ENCODE results near the gene TAX1BP1.

Gene TAX1BP1
- total RNA-seq, result 144 to 164 reads per million in 2 donors

DNA sequence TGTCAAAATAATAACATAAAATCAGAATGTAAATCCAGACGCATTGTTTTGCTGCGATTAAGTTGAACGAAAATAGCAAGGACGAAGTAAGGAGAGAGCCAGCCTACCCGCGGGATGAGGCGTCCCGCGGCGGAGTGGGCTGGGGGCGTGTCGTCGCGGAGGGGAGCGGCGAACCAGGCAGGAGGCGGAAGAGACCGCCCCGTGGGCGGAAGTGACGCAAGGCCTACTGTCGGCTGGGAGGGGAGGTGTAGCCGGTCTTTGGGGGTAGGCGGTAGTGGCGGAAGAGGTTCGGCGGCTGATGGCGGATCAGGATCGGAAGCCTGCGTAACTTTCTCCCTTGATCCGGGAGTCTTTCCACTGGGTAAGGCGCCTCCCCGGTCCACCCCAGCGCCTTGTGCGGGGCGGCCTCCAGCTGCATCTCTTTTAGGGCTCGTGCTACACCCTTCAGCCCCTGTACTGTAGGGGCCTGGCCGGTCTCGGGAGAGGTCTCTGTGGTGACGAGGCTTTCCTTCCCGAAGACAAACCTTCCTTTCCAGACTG is at the start of gene TAX1BP1:
TSS of gene TAX1BP1 (plus strand) at position 254 of the 540 bp plus-strand sequence. CDS start 8,363 bp downstream, outside the sequence.
- peak; percentile 88 to 97 (median 94) for DNase-seq

DNA sequence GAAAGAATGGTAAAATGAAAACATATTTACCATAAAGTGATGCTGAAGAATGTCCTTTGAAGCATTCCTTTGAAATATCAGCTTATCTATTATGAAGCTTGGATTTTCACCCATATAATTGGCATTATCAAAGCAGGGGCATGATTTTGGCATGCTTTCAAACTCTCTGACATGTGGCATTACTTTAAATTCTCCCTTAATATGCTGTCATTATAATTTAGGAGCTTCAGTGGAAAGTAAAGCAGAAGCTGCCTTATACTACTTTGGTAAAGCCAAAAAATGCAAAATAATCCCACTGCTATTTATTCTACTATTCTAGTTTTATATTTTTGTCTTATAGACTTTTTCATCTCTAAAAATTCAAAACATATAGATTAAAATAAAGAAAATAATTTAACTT is 49.3 kb upstream of the TAX1BP1 start:
- DNase-seq, result no peak

DNA sequence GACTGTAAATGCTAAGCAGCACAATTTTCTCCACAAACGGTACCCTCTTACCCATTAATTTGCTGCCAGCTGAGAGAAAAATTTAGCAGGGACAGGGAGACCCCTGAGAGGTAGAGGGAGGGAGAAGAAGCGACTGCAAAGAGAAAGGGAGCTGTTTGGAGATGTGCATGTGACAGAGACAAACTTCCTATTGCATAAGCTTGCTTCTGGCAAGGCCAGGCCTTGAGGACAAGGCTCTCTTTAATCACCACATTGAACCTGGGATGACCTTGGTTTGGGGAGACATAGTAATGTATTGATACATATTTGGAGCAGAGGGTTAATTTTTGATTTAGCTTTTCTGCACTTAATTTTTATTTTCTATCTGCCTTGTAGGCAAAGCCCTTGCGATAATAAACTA is 46.2 kb upstream of the TAX1BP1 start:
- DNase-seq, result no peak

DNA sequence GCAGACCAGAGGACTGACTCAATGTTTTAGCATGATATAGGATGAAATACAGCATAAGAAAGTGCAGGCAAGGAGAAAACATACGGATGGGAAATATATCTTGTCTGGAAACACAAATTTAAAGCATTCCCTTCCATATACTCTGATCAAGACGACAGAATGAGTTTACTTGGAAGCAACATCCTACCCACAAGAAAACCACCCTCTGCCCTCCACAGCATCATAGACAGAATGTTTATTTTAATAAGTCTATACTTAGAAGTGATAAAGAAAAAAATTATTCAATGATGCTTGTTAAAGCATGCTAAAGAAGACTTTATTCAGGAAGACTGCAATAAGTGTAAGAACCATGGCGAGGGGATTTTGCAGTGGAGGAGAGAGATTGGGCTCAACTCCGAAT is 44.9 kb upstream of the TAX1BP1 start:
- no peak for DNase-seq

DNA sequence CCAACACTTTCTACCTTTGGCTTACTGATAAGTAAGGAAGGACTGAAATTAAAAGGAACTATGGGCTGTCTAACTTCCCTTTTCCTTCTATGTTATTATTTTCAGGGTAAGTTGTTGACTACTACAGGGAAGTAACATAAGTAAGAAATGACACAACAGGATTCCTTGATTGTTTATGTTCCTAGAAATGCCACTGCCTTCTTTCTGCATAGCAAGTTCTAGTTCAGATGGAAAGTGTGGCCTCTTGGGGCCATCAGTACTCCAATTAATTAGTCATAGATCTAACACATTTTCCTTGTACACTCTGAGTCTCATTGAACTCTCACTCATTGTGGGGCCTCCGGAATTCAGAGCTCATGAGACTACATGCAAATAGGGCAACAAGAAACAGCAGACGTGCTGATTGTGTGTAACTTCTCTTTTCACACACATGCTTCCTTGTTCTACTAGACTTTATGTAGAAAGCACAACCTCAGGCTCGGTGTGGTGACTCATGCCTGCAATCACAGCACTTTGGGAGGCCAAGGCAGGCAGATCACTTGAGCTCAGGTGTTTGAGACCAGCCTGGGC is 42.0 kb upstream of the TAX1BP1 start:
- peak in 1 of 5 experiments; percentile 59 for DNase-seq

DNA sequence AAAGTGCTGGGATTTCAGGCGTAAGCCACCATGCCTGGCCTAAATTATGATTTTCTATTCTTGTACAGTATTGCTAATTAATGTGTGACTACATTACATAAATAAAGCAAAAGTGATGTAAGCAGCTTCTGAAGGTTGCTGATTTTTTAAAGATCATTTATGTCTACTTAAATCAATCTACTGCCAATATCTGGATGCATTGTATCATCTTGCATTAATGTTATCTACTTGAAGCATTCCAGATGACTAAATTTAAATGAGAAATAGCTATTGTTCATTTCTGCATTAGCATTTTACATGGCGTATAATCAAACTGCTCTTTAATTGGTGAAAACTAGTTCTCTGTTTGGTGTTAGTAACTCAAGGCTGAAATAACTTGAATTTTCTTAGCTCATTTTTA is 40.2 kb upstream of the TAX1BP1 start:
- DNase-seq, result no peak

DNA sequence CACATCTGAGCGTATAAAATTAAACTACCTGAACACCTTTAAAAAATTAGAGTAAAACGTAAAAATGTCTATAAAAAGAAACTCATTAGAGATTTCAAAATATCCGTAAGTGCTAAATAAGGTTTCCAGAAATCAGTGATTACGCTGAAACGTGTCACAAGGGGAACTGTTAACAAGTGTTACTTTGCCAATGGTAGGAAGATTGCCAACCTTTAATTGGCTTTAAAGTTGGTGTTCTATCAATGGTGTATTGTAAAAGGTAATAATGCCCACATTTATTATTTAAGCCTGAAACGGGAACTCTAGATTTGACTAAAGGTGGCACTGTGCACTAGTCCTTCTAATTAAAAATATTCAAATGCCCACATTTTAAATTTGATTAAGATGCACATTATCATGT is 39.5 kb upstream of the TAX1BP1 start:
- DNase-seq, result no peak

DNA sequence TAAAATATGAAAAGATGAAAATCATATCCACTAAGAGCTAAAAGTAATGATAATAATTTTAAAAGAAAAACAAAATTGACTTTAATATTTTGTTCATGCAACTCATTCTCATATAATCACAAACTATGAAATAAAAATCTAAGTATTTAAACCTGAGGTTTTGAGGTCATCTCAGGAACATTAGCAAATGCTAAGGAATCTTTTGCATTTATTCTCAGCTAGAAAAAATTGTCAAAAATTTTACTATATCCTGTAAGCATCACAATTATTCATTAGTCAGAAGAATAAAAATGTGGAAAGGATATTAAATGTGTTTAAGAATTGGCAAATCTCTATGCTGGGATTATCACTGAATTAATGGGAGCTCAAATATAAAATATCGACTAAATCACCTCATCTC is 36.8 kb upstream of the TAX1BP1 start:
- DNase-seq, result no peak

DNA sequence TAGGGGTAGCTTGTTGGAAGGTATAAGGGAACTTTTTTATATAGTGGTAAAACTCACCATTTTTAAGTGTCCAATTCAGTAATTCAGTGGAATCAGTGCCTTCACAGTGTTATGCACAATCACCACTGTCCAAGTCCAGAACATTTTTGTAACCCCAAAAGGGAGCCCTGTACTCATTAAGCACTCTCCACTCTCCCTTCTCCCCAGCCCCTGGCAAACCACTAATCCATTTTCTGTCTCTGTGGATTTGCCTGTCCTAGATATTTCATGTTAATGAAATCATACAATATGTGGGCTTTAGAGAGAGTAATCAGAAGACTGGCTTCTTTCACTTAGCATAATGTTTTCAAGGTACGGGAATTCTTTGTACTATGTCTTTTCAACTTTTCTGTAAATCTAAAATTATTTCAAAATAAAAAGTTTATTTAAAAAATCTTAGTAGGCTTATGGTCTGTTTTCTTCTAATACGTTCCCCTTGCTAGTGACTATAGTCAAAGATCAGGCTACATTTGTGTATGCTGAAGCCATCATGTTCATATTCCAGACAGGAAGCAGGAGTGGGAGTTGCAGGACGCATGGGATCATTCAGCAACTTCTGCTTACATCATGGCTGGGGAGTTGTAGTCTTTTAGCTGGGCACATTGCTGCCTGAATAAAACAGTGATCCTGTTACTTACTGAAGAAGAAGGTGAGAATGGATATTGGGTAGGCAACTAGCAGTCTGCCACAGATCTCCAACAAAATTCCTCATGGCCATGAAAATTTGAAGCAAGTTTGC is 35.4 kb upstream of the TAX1BP1 start:
- DNase-seq, result no peak

DNA sequence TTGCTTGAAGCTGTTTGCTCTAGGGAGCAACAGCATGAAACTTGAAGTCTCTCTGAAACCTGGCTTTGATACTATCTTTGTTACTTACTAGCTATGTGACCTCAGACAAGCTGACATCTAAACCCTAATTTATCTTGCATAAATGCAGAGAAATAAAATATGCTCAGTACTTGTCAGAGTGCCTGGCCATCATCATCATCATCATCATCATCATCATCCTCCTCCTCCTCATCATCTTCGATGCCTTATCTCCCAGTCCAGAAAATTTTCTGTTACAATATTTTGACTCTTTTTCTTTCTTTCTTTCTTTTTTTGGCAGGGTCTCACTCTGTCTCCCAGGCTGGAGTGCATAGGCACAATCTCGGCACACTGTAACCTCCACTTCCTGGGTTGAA is 34.8 kb upstream of the TAX1BP1 start:
- DNase-seq, result peak in 1 of 5 experiments; percentile 58

DNA sequence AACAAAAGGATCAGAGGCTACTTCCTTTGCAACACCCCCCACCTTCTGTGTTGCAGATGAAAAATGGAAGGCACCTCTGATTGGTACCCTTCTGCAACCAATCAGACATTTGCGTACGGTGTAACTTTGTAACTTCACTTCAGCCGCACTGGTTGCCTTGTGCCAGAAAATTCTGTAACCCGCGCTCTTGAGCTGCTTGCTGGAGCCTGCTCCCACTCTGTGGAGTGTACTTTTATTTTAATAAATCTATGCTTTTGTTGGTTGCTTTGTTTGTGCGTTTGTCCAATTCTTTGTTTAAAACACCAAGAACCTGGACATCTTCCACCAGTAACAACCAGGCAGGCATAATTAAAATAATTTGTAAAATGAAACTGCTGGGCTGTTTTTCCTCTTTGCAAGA is 31.5 kb upstream of the TAX1BP1 start:
- peak in 1 of 5 experiments; percentile 22 for DNase-seq

DNA sequence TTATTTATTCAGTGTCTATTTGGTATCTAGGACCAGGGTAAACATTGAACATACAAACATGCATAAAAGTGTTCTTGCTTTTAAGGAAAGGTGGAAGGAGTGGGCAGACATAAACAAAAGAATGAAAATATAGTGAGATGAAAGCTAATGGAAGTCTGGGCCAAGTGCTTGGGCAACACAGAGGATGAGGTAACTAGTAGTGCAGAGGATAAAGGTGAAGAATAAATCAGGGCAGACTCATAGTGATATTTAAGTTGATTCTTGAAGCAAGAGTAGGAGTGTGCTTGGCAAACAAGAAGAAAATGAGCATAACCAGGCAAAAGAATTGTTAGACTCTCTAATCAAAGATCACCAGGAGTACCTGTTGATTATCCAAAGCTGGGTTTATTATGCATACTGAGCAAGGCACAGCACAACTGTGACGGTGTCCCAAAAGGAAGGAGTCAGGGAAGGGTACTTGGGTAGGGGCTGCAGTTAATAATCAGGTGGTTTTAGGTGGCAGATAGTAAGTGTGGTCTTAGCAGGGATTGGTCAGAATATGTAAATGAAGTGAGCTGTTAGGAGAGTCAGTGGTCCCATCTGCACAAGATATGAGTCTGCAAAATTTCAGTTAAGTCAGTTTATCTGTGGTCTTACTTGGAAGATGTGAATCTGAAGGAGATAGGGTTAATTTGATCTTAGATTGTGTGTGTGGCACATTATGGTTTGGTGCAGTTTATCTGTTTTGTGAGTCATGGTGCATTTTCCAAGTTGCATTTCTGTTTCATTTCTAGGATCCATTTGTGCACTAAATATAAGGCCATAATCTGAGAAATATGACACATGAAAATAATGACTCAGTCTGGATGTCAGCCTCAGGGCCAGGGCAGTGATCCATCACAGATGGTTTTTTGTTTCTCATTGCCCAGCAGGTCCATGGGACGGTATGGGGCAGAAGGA is 30.6 kb upstream of the TAX1BP1 start:
- peak in 1 of 5 experiments; percentile 91 for DNase-seq

DNA sequence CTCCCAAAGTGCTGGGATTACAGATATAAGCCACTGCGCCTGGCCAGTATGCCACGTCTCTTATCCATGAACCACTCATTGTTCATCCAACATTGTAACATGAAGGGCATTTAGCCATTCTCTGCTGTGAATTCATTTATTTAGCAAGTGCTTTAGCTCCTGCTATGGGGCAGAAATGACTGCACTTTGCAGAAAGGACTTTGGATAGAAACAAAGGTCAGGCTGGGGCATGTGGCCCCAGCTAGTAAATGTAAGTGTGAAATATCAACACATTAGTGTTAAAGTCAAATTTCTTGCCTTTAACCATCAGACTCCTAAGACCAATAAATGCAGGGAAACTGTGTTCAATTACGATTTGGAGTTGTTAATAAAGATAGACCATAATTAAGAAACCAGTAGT is 27.7 kb upstream of the TAX1BP1 start:
- DNase-seq, result no peak

DNA sequence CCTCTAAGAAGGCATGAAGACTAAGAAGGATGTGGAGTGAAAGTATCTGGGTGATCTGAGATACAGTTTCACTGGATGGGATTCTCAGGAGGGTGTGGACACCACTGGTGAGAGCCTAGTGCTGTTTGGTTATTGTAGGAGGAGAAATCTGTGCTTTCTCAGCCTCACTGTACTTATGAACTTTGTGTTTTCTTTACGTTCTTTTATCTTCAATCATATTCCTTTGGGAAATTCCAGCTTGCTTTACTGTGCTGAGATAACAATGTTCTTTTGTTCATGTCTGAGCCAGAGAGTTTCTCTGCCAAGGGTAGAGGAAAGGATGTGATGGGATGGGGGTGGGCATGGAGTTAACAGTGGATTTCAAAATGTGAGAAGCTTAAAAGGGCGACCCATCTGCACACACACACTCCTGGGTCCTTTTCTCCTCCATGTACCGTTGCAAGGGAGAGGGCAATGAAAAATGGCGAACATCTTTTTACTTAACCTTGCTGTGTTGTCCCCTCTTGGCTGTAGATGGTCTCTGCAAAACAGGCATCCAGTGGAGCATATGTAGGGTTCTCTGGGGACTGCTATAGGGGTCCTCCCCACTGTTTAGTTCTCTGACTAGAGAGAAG is 25.0 kb upstream of the TAX1BP1 start:
- DNase-seq, result no peak

DNA sequence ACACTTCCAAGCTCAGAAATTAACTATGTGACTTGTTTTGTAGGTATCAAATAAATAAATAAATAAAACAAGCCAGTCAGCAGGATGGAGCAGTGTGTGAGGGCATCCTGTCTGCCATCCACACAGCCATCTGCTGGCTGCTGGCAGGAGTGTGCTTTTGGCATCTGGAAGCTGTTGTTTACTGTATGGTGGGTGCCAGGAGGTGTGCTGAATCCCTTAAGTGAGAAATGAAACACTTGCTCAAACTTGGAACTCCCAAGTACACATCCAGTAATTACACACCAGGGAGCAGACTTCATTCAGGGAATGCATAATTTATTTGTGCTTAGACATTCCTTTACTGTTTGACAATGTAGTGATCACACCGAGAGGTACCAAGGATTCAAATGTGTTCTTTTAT is 16.9 kb upstream of the TAX1BP1 start:
- peak in 1 of 5 experiments; percentile 54 for DNase-seq

DNA sequence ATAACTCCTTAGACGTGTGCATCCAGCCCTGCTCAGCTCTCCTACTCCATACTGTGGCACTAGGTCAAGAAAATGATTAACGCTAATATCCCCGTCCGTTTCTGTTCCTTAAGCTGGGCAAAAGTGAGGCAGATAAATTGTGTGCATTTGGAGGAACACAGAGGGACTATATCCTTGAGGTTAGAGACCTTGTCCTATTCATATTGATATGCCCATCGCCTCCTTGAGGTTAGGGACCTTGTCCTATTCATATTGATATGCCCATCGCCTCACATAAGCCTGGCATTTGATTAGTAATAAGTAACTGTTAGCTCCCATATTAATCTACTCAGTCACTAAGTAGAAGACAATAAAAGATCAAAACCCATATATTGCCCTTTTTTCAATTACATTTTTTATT is 12.9 kb upstream of the TAX1BP1 start:
- no peak for DNase-seq

DNA sequence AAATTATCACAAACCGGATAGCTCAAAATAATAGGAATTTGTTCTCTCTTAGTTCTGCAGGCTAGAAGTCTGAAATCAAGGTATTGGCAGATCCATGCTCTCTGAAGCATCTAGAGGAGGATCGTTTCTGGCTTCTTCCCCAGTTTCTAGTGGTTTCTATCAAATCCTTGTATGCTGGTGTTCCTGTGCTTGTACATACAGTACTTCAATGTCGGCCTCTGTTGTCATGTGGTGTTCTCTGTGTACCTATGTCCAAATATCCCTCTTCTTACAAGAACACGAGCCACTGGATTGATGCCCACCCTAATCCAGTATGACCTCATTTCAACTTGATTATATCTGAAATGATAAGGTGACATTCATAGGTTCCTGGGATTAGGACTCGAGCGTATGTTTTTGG is 9.8 kb upstream of the TAX1BP1 start:
- DNase-seq, result no peak

DNA sequence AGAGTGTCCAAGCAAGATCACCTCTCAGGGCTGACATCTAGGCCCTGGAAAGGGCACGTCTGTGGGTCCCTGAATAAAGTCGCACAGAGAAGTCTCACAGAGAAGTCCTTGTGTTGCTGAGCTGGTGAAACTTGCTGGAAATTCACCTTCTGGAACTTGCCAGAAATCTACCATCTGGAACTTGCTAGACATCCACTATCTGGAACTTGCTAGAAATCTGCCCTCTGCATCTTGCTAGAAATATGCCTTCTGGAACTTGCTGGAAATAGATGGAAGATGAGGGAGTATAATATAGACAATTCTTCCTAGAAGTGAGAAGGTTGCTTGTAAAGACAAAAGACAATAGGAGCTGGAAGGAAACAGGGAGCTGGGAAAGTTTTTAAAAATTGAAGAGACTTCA is 5.4 kb upstream of the TAX1BP1 start:
- no peak for DNase-seq

DNA sequence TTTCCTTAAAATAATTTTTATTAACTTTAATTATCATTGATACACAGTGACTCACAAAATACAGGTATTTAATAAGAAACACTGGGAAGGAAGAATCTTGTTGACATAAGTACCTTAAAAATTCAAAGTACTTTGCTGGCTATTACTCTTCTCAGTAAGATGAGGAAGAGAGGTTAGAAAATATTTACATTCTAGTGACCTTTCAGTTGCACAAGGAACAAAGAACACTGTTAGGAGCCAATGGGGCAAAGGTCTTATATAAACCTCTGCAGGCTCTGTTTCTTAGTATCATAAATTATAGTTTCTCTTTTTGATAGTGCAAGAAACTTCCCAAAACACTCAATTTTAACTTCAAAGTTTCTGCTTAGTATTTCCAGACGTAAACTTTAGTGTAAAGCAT is 4.8 kb upstream of the TAX1BP1 start:
- no peak for DNase-seq

DNA sequence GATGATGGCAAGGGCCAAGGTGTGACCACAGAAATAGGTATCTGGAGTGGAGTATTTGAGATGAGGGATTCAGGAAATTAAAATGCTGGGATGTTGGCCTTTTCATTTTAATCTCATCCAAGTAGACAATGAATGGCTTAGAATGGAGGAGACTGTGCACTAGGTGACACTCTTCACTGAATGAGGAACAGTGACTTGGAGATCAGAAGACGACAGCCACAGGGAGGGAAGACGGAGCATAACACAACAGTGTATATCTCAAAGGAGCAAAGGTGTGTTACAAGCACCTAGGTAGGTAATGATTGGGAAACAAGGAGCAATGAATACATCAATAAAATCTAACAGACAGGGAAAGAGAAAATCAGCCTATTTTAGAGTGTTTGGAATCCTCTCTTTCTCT is 4.1 kb upstream of the TAX1BP1 start:
- no peak for DNase-seq

DNA sequence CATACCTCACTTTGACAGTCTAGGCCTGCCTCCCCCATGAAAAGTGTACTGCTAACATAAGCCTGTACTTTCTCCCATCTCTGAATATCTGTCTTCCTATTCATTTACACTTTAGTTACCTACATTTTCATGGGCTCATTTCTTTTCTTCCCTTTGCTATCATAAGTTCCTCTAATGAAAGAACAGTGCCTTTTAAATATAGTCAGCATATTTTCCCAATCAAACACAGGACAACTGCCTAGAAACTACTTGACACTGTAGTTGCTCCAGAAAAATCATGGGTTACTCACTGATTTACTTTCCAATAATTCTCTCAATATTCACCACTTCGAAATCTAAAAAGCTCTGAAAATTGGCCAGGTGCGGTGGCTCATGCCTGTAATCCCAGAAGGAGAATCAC is 2.8 kb upstream of the TAX1BP1 start:
- no peak for DNase-seq

DNA sequence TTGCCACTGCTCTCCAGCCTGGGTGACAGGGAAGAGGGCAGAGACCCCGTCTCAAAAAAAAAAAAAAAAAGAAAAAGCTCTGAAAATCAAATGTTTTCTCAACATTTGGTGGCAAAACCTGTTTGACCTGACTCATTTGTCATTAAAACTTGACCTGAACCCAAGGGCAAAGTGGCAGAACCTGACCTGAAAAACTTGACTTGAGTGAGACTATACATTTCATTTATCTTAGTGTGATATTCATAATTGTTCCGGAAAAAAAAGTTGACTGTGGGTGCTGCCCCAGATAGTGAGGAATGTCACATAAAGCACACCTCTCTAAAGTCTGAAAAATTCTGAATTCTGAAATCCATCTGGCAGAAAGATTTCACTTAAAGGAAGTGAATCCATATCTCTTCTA is 2.3 kb upstream of the TAX1BP1 start:
- no peak for DNase-seq

Measured in T-helper 2 cell (primary cell).